ENCODE results near the gene GRID1. TPM values are rescaled to one million over a fixed set of nuclear protein-coding genes. Genes with fewer than 3 reads are reported as not detected.

The GRID1 gene
- polyA plus RNA-seq, 3 donors: 0.71 to 1.7 (median 1.6) TPM

- H3K27ac ChIP-seq (ENCODE audit: low read depth, low read length): no peak overlapping the region
- 73 to 86% (median 77%) methylated on average over 2 of the region's 2 CpGs for WGBS, 3 donors
Observed at GRCh38 chr10:85888559-85888958, 478.0 kb downstream of the GRID1 start.

- 38 to 64% (median 59%) methylated on average over 3 of the region's 3 CpGs for WGBS, 3 donors
- no peak overlapping the region for H3K27ac ChIP-seq (ENCODE audit: low read depth, low read length)
Observed at GRCh38 chr10:85888004-85888403, 478.6 kb downstream of the GRID1 start.

GRCh38 chr10:85874208-85874607, 492.4 kb downstream of the GRID1 start:
- H3K27ac ChIP-seq (ENCODE audit: low read depth, low read length): no peak overlapping the region

GRCh38 chr10:85873063-85873462, 493.5 kb downstream of the GRID1 start:
- 78 to 94% (median 84%) methylated on average over 3 of the region's 3 CpGs for WGBS, 3 donors
- H3K27ac ChIP-seq (ENCODE audit: low read depth, low read length): no peak overlapping the region

- WGBS, 3 donors: 85 to 92% (median 87%) methylated on average over 11 of the region's 11 CpGs
- no peak overlapping the region for H3K27ac ChIP-seq (ENCODE audit: low read depth, low read length)
Observed at GRCh38 chr10:85868627-85869499, 497.7 kb downstream of the GRID1 start.

GRCh38 chr10:85864868-85865526, 501.6 kb downstream of the GRID1 start:
- WGBS, 3 donors: 67 to 82% (median 78%) methylated on average over 3 of the region's 3 CpGs

GRCh38 chr10:85864173-85864549, 502.4 kb downstream of the GRID1 start:
- 48 to 81% (median 74%) methylated on average over 5 of the region's 5 CpGs for WGBS, 3 donors
- H3K27ac ChIP-seq (ENCODE audit: low read depth, low read length): no peak overlapping the region

More at GRCh38 chr10:85864868-85865526, 501.6 kb downstream of the GRID1 start:
- no peak overlapping the region for H3K27ac ChIP-seq (ENCODE audit: low read depth, low read length)

- no peak overlapping the region for H3K27ac ChIP-seq (ENCODE audit: low read depth, low read length)
- 55 to 64% (median 58%) methylated on average over 7 of the region's 7 CpGs for WGBS, 3 donors
Observed at GRCh38 chr10:85863301-85864172, 503.1 kb downstream of the GRID1 start.

GRCh38 chr10:85862771-85863170, 503.8 kb downstream of the GRID1 start:
- H3K27ac ChIP-seq (ENCODE audit: low read depth, low read length): no peak overlapping the region
- WGBS, 3 donors: 47 to 56% (median 51%) methylated on average over 6 of the region's 6 CpGs

- WGBS, 3 donors: 62 to 86% (median 81%) methylated on average over 3 of the region's 3 CpGs
- H3K27ac ChIP-seq (ENCODE audit: low read depth, low read length): no peak overlapping the region
Observed at GRCh38 chr10:85861513-85862197, 504.9 kb downstream of the GRID1 start.

- no peak overlapping the region for H3K27ac ChIP-seq (ENCODE audit: low read depth, low read length)
- 79 to 85% (median 80%) methylated on average over 2 of the region's 2 CpGs for WGBS, 3 donors
Observed at GRCh38 chr10:85859859-85860258, 506.7 kb downstream of the GRID1 start.

- 86 to 90% (median 90%) methylated on average over 3 of the region's 3 CpGs for WGBS, 3 donors
- no peak overlapping the region for H3K27ac ChIP-seq (ENCODE audit: low read depth, low read length)
Observed at GRCh38 chr10:85858776-85859515, 507.6 kb downstream of the GRID1 start.

GRCh38 chr10:85857791-85858190, 508.8 kb downstream of the GRID1 start:
- 82 to 91% (median 89%) methylated on average over 3 of the region's 3 CpGs for WGBS, 3 donors
- H3K27ac ChIP-seq (ENCODE audit: low read depth, low read length): no peak overlapping the region

GRCh38 chr10:85857305-85857704, 509.3 kb downstream of the GRID1 start:
- H3K27ac ChIP-seq (ENCODE audit: low read depth, low read length): no peak overlapping the region
- WGBS, 3 donors: 86 to 89% (median 87%) methylated on average over 9 of the region's 9 CpGs

GRCh38 chr10:85851934-85852333, 514.7 kb downstream of the GRID1 start:
- H3K27ac ChIP-seq (ENCODE audit: low read depth, low read length): no peak overlapping the region
- WGBS, 3 donors: 86 to 89% (median 86%) methylated on average over 6 of the region's 6 CpGs

GRCh38 chr10:85851325-85851724, 515.3 kb downstream of the GRID1 start:
- 63 to 88% (median 71%) methylated on average over 2 of the region's 2 CpGs for WGBS, 3 donors
- no peak overlapping the region for H3K27ac ChIP-seq (ENCODE audit: low read depth, low read length)

- H3K27ac ChIP-seq (ENCODE audit: low read depth, low read length): no peak overlapping the region
- WGBS, 3 donors: 91 to 94% (median 91%) methylated on average over 3 of the region's 3 CpGs
Observed at GRCh38 chr10:85850736-85851135, 515.9 kb downstream of the GRID1 start.

- 48 to 60% (median 59%) methylated on average over 3 of the region's 3 CpGs for WGBS, 3 donors
- H3K27ac ChIP-seq (ENCODE audit: low read depth, low read length): no peak overlapping the region
Observed at GRCh38 chr10:85849315-85849714, 517.3 kb downstream of the GRID1 start.

Data from adipose tissue (tissue), 3 donors.